K562 (cell line): ENCODE results near the gene DDX51. TPM values are rescaled to one million over a fixed set of nuclear protein-coding genes. Genes with fewer than 3 reads are reported as not detected.

Source experiments
- BCL6 ChIP-seq: fragments of 250-450 bp; sonication (Bioruptor Pico); IDR thresholded peaks from 2 replicates; pipeline ENCODE4 v1.4.0; 2020
- CBX8 ChIP-seq: fragments of 200-600 bp; sonication (generic); IDR thresholded peaks from 2 replicates; pipeline ENCODE4 v1.6.1; 2012; ENCODE audit warnings: borderline replicate concordance, mixed run types, low read depth, mild to moderate bottlenecking, moderate library complexity, mixed read lengths, low read length, control low read depth, inconsistent platforms; ENCODE audit not compliant: poor library complexity, severe bottlenecking; ENCODE audit errors: extremely low read depth
- DDX20 ChIP-seq: fragments of 450-650 bp; IDR thresholded peaks from 2 replicates; pipeline ENCODE4 v1.6.1; 2016; ENCODE audit warnings: missing genetic modification characterization, low read depth, mild to moderate bottlenecking, missing compliant biosample characterization, moderate library complexity
- FOXM1 ChIP-seq, 2 experiments: fragments of 450-650 bp in 1 of 2; sonication (generic) in 1 of 2; formaldehyde crosslinking in 1 of 2; IDR thresholded peaks; 2 replicates each; pipeline versions ENCODE4 v1.6.1 to v1.9.0; 2017 to 2022; ENCODE audit warnings: low read depth in 2 of 2, mild to moderate bottlenecking in 2 of 2, missing genetic modification reagents in 1 of 2, moderate library complexity in 1 of 2
- GABPA ChIP-seq: fragments of 200-800 bp; sonication (Bioruptor generic); conservative IDR thresholded peaks from 2 replicates; pipeline ENCODE4 v1.6.1; 2016; ENCODE audit warnings: low read depth, missing genetic modification characterization, missing compliant biosample characterization
- HINFP ChIP-seq: fragments of 450-650 bp; conservative IDR thresholded peaks from 2 replicates; pipeline ENCODE4 v1.6.1; 2016; ENCODE audit warnings: missing genetic modification characterization, low read depth, mild to moderate bottlenecking, control low read depth, missing compliant biosample characterization
- HNRNPH1 ChIP-seq: fragments of 200-400 bp; formaldehyde crosslinking; optimal IDR thresholded peaks from 2 replicates; pipeline ENCODE3; 2017; ENCODE audit warnings: low read depth, mild to moderate bottlenecking, low read length, moderate library complexity
- IRF2 ChIP-seq: sonication (generic); formaldehyde crosslinking; IDR thresholded peaks from 2 replicates; pipeline ENCODE4 v1.8.1; 2022; ENCODE audit warnings: mild to moderate bottlenecking, missing genetic modification reagents
- KLF10 ChIP-seq: fragments of 250-450 bp; sonication (Bioruptor Pico); IDR thresholded peaks from 2 replicates; pipeline ENCODE4 v1.6.1; 2021; ENCODE audit warnings: matching md5 sums
- LCOR ChIP-seq: sonication (generic); formaldehyde crosslinking; IDR thresholded peaks from 2 replicates; pipeline ENCODE4 v1.8.0; 2022; ENCODE audit warnings: mild to moderate bottlenecking, missing genetic modification reagents
- MAX ChIP-seq: sonication (generic); formaldehyde crosslinking; IDR thresholded peaks from 2 replicates; pipeline ENCODE4 v1.9.0; 2022; ENCODE audit warnings: mild to moderate bottlenecking, missing genetic modification reagents
- MBD2 ChIP-seq: sonication (generic); IDR thresholded peaks from 2 replicates; pipeline ENCODE4 v1.6.1; 2016; ENCODE audit warnings: low read depth, borderline replicate concordance
- MECOM ChIP-seq: fragments of 250-450 bp; sonication (Bioruptor Pico); IDR thresholded peaks from 2 replicates; pipeline ENCODE4 v1.8.0; 2022; ENCODE audit warnings: inconsistent platforms
- NELFE ChIP-seq: IDR thresholded peaks from 2 replicates; pipeline ENCODE4 v1.6.1; 2011; ENCODE audit warnings: mild to moderate bottlenecking; ENCODE audit not compliant: insufficient read depth, insufficient read length
- PCBP1 ChIP-seq: fragments of 200-400 bp; formaldehyde crosslinking; IDR thresholded peaks from 2 replicates; pipeline ENCODE4 v1.6.1; 2018; ENCODE audit warnings: mild to moderate bottlenecking, low read depth, low read length; ENCODE audit not compliant: poor library complexity, severe bottlenecking
- PHF20 ChIP-seq: fragments of 450-650 bp; IDR thresholded peaks from 2 replicates; pipeline ENCODE4 v1.6.1; 2018; ENCODE audit not compliant: partially characterized antibody
- RBBP5 ChIP-seq: fragments of 200-600 bp; sonication (generic); IDR thresholded peaks from 2 replicates; pipeline ENCODE4 v1.6.1; 2012; ENCODE audit warnings: borderline replicate concordance, mild to moderate bottlenecking, low read length, control low read depth, inconsistent platforms; ENCODE audit not compliant: insufficient read depth, poor library complexity, severe bottlenecking
- SMAD4 ChIP-seq: fragments of 250-450 bp; sonication (Bioruptor Pico); conservative IDR thresholded peaks from 2 replicates; pipeline ENCODE4 v1.8.0; 2021; ENCODE audit warnings: inconsistent platforms, mild to moderate bottlenecking, moderate library complexity
- SMARCA4 ChIP-seq: fragments of 450-650 bp; IDR thresholded peaks from 2 replicates; pipeline ENCODE4 v1.6.1; 2016
- TCF7L2 ChIP-seq: fragments of 150-350 bp; IDR thresholded peaks from 2 replicates; pipeline ENCODE4 v1.6.1; 2016; ENCODE audit warnings: low read depth, mild to moderate bottlenecking, low read length, moderate library complexity
- USF1 ChIP-seq: sonication (generic); formaldehyde crosslinking; IDR thresholded peaks from 2 replicates; pipeline ENCODE4 v1.9.0; 2022; ENCODE audit warnings: mild to moderate bottlenecking, missing genetic modification reagents
- ZBTB34 ChIP-seq: fragments of 250-450 bp; sonication (Bioruptor Pico); IDR thresholded peaks from 2 replicates; pipeline ENCODE4 v1.8.0; 2021; ENCODE audit warnings: mild to moderate bottlenecking, moderate library complexity
- ZNF668 ChIP-seq: fragments of 250-450 bp; sonication (Bioruptor Pico); IDR thresholded peaks from 2 replicates; pipeline ENCODE4 v1.8.0; 2022; ENCODE audit warnings: mild to moderate bottlenecking, inconsistent platforms
- polyA plus RNA-seq, 8 experiments: library from polyadenylated mRNA; depleted of rRNA in 4 of 8; stranded (reverse) in 5 of 8; unstranded in 3 of 8; fragments of >200 nt; fragmentation: Nextera tagmentation in 2 of 8; fragmentation: Illumina TruSeq in 1 of 8; extraction: Ambion mirVana in 2 of 8; extraction: Trizol in 1 of 8; gene quantifications; 2 replicates each; pipeline versions ENCODE4 v1.2.1 to v1.2.3, GENCODE V29; 2011 to 2014; ENCODE audit warnings: inconsistent platforms in 1 of 8, missing spikeins in 1 of 8
- total RNA-seq, 7 experiments: library from RNA; depleted of rRNA in 6 of 7; stranded (reverse); fragments of >200 nt in 6 of 7; fragmentation: Illumina TruSeq in 2 of 7; extraction: Trizol in 2 of 7; gene quantifications; 2 replicates each; pipeline versions ENCODE4 v1.2.1 to v1.2.3, GENCODE V29; 2011 to 2021; ENCODE audit warnings: low replicate concordance in 1 of 7

Gene DDX51
- total and polyA plus RNA-seq, 9 of the 15 experiments (the other 6 are each of a cell fraction or from before 2014, with no cell fraction given) = 1.1 to 35.9 (median 12.4) TPM

GRCh38 chr12:132144115-132144809, at the start of gene DDX51, which contains the start of gene NOC4L (continued):
- TF ChIP-seq IRF2 (CRISPR knock-in tag) = no peak
- TF ChIP-seq LCOR (CRISPR knock-in tag) = peak; percentile 76; the same call in 1 of the 2 replicates
- TF ChIP-seq MBD2 = peak; percentile 86; the same call in 1 of the 2 replicates
- no peak for TF ChIP-seq NELFE
- TF ChIP-seq BCL6 (CRISPR knock-in tag) = no peak
- peak; percentile 61; the same call in 1 of the 2 replicates for TF ChIP-seq SMAD4 (CRISPR knock-in tag)
- no peak for TF ChIP-seq KLF10 (CRISPR knock-in tag)
- TF ChIP-seq HNRNPH1 = no peak
- no peak for TF ChIP-seq ZBTB34 (CRISPR knock-in tag)
- peak; percentile 60 for TF ChIP-seq PCBP1
- TF ChIP-seq FOXM1 (IDR thresholded peaks at IDR 0.05; ENCODE audit: low read depth) = no peak
- TF ChIP-seq FOXM1 (CRISPR knock-in tag; IDR thresholded peaks at IDR 0.05; ENCODE audit: low read depth) = peak; percentile 85
- TF ChIP-seq DDX20 (tag) = no peak
- TF ChIP-seq GABPA (tag) = peak; percentile 54
- TF ChIP-seq PHF20 = peak; percentile 99
- no peak for TF ChIP-seq MECOM (CRISPR knock-in tag)
- TF ChIP-seq HINFP (tag) = no peak
- TF ChIP-seq USF1 = no peak; the same call in 1 of the 2 replicates
- peak; percentile 93 for TF ChIP-seq MAX (CRISPR knock-in tag)
- TF ChIP-seq CBX8 = no peak
- no peak for TF ChIP-seq SMARCA4
- no peak for TF ChIP-seq ZNF668 (CRISPR knock-in tag)
- TF ChIP-seq RBBP5 = peak; percentile 94
- no peak for TF ChIP-seq TCF7L2
